Activated naive CD8-positive, alpha-beta T cell treated with anti-CD3 and anti-CD28 coated beads for 36 hours (primary cell): ENCODE measurements around the gene GIMAP7. TPM values are rescaled to one million over a fixed set of nuclear protein-coding genes. Genes with fewer than 3 reads are reported as not detected.
"Not testable (repeated sequence)": the region's sequence is repeated elsewhere in the genome, so short reads cannot be mapped to it uniquely, and the experiment has no call there.

Experiments used
- DNase-seq: peaks from one replicate; pipeline ENCODE4 v3.0.0; 2021
- H3K27ac Mint-ChIP-seq: one replicate; pipeline ENCODE4 v1.8.0; 2022; ENCODE audit warnings: mild to moderate bottlenecking, moderate library complexity, mixed read lengths
- H3K27me3 Mint-ChIP-seq: one replicate; pipeline ENCODE4 v1.8.0; 2022; ENCODE audit warnings: mild to moderate bottlenecking, mixed read lengths
- H3K36me3 Mint-ChIP-seq: one replicate; pipeline ENCODE4 v1.8.0; 2021; ENCODE audit warnings: mild to moderate bottlenecking, mixed read lengths
- H3K4me1 Mint-ChIP-seq: one replicate; pipeline ENCODE4 v1.8.0; 2021; ENCODE audit warnings: mixed read lengths
- H3K4me3 Mint-ChIP-seq: one replicate; pipeline ENCODE4 v1.8.0; 2022; ENCODE audit warnings: mild to moderate bottlenecking, moderate library complexity, mixed read lengths
- H3K9me3 Mint-ChIP-seq: one replicate; pipeline ENCODE4 v1.8.0; 2022; ENCODE audit warnings: mixed read lengths
- total RNA-seq, 2 experiments: library from RNA; stranded (reverse); gene quantifications; one replicate each; pipeline ENCODE4 v1.2.3, GENCODE V29; 2021

The GIMAP7 gene
- total RNA-seq, result 10 to 100 TPM; 36.1 to 37.9 TPM

DNA sequence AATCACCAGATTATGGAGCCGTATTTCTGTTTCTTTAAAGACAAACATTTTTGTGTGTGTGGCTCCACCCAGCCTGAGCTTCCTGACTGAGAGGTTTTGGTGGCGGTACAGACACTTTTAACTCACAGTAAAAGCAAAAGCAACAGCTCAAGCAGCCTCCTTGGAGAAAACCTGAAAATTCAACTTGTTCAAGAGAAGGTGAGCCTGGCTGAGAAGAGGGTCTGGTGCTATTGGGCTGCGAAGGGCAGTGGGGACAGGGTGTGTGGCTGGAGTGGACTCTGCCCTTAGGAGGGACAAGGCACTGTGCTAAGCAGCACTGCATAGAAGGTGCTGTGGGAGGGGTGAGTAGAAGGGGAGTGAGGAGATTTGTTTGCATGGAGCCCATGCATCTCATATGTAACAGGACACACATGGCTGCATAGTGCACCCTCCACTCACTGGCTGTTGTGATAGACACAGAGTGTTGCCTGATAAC lies at the start of gene GIMAP7:
TSS of gene GIMAP7 (plus strand) at position 125 of the 475 bp plus-strand sequence. CDS start 5,103 bp downstream, outside the sequence.
- Mint-ChIP-seq H3K4me1 (peaks cover 52% of the 10 kb centered on the region), H3K36me3 (peaks cover 20% of the 10 kb centered on the region), H3K9me3 (peaks cover 10% of the 10 kb centered on the region), H3K4me3 (peak within 1 kb of the TSS; percentile 89), H3K27ac (peak within 1 kb of the TSS; percentile 93), H3K27me3 (no peaks in the 10 kb centered on the region)
- peak; percentile 46 for DNase-seq

DNA sequence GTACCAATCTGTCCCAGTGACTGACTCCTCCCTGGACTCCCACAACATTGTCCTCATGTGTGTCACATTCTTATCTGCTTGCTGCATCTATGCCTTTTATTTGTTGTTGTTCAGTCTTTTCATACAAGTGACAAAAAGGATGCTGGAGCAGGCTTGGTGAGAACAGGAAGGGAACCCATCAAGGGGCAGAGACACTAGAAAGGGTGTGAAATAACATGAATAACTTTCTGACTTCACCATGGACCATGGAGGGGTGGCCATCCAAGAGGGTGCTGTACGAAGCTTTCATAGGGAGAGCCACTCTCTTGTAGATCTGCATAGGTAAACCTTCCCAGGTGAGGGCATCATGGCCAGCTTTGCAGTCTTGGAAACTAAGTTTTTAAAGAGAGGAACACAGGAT lies 49.7 kb upstream of the GIMAP7 start:
- Mint-ChIP-seq H3K36me3 (peaks cover 68% of the 10 kb centered on the region), H3K4me1 (peaks cover 61% of the 10 kb centered on the region), H3K4me3 (no peak overlapping the region), H3K27me3 (no peaks in the 10 kb centered on the region), H3K9me3 (peaks cover 30% of the 10 kb centered on the region), H3K27ac (no peak overlapping the region)
- DNase-seq, result no peak

DNA sequence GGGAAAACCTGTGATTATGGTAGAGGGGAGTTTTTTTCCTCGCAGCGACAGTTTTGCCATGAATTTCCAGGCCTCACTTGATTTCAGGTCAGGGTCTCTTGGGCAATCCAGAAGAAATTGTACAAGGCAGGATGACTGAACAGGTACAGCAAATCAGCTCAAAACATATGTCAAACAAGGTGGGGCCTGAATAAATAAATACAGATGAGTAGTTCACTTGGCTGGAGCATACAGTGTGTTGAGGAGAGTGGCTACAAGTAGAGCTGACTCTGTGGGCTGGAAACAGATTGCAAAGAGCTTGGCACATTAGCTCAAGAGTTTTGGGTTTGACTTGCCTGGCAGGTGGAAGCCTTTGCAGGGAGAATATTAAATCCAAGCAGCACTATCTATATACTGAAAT lies 49.3 kb upstream of the GIMAP7 start:
- Mint-ChIP-seq H3K4me1 (peaks cover 59% of the 10 kb centered on the region), H3K27ac (no peak overlapping the region), H3K4me3 (no peak overlapping the region)

DNA sequence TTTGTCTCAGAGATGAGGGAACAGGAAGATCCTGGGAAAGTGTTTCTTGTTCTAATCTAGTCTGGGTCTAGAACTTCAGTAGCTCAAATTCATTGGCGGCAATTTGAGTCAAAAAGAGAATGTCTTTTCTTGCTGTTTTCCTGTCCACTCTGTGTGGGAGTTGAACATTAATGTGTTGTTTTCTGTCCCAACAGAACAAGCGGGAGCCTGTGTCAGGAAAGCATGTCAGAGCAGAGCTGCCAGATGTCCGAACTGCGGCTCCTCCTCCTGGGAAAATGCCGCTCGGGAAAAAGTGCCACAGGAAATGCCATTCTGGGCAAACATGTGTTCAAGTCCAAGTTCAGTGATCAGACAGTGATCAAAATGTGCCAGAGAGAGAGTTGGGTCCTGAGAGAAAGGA lies 48.2 kb upstream of the GIMAP7 start:
- DNase-seq, result no peak
- Mint-ChIP-seq H3K36me3 (peaks cover 58% of the 10 kb centered on the region), H3K9me3 (peaks cover 18% of the 10 kb centered on the region), H3K27me3 (no peaks in the 10 kb centered on the region), H3K27ac (no peak overlapping the region), H3K4me3 (no peak overlapping the region), H3K4me1 (peaks cover 59% of the 10 kb centered on the region)

More for the DNA sequence above, 49.3 kb upstream of the GIMAP7 start:
- no peak for DNase-seq
- H3K9me3 Mint-ChIP-seq, result peaks cover 27% of the 10 kb centered on the region
- H3K27me3 Mint-ChIP-seq, result no peaks in the 10 kb centered on the region
- peaks cover 65% of the 10 kb centered on the region for H3K36me3 Mint-ChIP-seq

DNA sequence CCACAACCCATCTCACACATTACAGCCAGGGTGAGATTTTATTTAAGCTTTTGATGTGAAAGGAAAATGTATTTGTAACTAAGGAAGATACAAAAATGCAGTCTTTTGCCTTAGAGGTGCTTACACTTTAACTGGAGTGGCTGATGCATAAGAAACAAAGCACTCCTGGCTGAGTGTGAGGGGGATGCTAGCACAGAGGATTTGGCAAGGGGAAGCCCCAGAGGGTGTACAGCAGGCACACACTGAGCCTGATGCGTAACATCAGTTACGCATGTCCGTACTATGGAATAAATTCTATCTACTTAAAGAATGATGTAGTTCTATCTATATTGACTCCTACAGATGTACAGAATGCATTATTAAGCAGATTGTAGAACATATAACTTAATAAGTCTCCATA lies 46.4 kb upstream of the GIMAP7 start:
- H3K36me3 Mint-ChIP-seq, result peaks cover 46% of the 10 kb centered on the region

DNA sequence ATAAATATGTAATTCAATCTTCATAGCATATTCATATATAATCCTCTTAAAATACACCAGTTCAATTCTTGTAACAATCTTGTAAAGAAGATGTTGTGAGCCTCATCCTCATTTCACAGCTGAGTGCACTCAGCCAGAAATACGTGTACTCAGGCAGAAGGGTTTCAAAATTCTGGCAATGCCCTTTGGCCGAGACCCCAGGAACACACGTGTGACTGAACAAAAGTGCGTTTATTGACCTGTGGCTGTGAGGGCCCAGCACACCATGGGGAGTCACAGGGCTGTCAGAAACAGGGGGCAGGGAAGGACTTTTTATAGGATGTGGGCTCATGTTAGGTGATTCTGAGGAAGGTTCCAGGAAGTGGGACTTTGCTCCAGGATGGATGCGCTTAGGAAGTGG lies 42.8 kb upstream of the GIMAP7 start:
- peaks cover 60% of the 10 kb centered on the region for H3K36me3 Mint-ChIP-seq

More for the DNA sequence above, 46.4 kb upstream of the GIMAP7 start:
- DNase-seq, result no peak
- Mint-ChIP-seq H3K4me1 (peaks cover 60% of the 10 kb centered on the region), H3K9me3 (peaks cover 3% of the 10 kb centered on the region), H3K27ac (peak overlapping the region; percentile 77), H3K4me3 (no peak overlapping the region), H3K27me3 (no peaks in the 10 kb centered on the region)

DNA sequence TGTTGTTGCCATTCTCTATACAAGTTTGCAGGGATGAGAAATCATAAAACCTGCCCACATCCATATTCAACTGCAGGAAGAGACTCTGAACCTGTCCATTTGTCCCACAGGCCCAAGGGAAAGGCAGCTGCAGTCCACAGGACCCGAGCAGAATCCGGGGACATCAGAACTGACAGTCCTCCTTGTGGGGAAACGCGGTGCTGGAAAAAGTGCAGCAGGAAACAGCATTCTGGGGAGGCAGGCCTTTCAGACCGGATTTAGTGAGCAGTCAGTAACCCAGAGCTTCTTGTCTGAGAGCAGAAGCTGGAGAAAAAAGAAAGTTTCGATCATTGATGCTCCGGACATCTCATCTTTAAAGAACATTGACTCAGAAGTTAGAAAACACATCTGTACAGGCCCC lies 40.8 kb upstream of the GIMAP7 start:
- DNase-seq, result no peak
- peaks cover 10% of the 10 kb centered on the region for H3K9me3 Mint-ChIP-seq
- no peaks in the 10 kb centered on the region for H3K27me3 Mint-ChIP-seq
- peaks cover 56% of the 10 kb centered on the region for H3K4me1 Mint-ChIP-seq
- H3K4me3 Mint-ChIP-seq, result no peak overlapping the region
- H3K36me3 Mint-ChIP-seq, result peaks cover 67% of the 10 kb centered on the region
- H3K27ac Mint-ChIP-seq, result no peak overlapping the region

More for the DNA sequence above, 42.8 kb upstream of the GIMAP7 start:
- Mint-ChIP-seq H3K9me3 (peaks cover 8% of the 10 kb centered on the region), H3K4me3 (no peak overlapping the region), H3K4me1 (peaks cover 54% of the 10 kb centered on the region), H3K27me3 (no peaks in the 10 kb centered on the region), H3K27ac (peak overlapping the region; percentile 2)
- no peak for DNase-seq

DNA sequence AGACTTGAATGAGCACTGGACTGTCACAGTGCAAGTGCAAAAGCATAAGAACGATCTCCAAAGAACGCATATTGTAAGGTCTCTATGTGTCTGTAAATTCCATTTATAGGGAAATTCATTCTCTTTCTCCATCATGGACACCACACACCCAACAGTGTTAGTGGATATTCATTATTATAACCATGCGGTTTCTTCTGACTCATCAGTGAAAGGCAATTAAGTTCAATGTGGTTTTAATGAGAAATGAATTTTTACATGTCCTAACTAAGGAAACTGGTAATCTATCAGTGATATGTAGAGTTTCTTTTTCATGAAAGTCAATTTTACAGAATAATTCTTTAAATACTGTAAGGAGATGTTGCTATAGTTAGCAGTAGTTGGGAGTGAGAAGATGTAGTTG lies 38.4 kb upstream of the GIMAP7 start:
- Mint-ChIP-seq H3K27me3 (no peaks in the 10 kb centered on the region), H3K4me3 (peak overlapping the region; percentile 23), H3K4me1 (peaks cover 68% of the 10 kb centered on the region), H3K27ac (peak overlapping the region; percentile 99), H3K9me3 (peaks cover 10% of the 10 kb centered on the region), H3K36me3 (peaks cover 64% of the 10 kb centered on the region)
- no peak for DNase-seq

DNA sequence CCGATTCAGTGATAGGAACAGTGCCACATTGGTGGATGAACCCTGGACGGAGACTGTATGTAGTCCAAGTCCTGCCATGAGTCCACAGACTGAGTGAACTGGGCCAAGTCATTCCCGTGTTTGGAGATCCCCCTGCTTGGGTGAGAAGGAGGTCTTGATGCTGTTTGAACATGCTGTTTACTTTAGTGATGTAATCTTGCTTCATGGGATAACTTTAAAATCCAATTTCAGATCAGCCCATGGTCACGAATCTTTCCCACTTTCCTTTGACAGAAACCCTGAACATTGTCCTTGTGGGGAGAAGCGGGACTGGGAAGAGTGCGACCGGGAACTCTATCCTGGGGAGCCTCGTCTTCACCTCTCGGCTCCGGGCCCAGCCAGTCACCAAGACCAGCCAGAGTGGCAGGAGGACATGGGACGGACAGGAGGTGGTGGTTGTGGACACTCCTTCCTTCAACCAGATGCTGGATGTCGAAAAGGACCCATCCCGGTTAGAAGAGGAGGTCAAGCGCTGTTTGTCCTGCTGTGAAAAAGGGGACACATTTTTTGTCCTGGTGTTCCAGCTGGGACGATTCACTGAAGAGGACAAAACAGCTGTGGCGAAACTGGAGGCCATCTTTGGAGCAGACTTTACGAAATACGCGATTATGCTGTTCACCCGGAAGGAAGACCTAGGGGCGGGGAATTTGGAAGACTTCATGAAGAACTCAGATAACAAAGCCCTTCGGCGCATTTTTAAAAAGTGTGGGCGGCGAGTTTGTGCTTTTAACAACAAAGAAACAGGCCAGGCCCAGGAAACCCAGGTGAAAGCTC lies 37.6 kb upstream of the GIMAP7 start:
- H3K9me3 Mint-ChIP-seq, result peaks cover 10% of the 10 kb centered on the region
- peaks cover 65% of the 10 kb centered on the region for H3K36me3 Mint-ChIP-seq
- H3K4me1 Mint-ChIP-seq, result peaks cover 74% of the 10 kb centered on the region
- no peaks in the 10 kb centered on the region for H3K27me3 Mint-ChIP-seq
- H3K4me3 Mint-ChIP-seq, result no peak overlapping the region
- H3K27ac Mint-ChIP-seq, result peak overlapping the region; percentile 99
- peak; percentile 35 for DNase-seq

DNA sequence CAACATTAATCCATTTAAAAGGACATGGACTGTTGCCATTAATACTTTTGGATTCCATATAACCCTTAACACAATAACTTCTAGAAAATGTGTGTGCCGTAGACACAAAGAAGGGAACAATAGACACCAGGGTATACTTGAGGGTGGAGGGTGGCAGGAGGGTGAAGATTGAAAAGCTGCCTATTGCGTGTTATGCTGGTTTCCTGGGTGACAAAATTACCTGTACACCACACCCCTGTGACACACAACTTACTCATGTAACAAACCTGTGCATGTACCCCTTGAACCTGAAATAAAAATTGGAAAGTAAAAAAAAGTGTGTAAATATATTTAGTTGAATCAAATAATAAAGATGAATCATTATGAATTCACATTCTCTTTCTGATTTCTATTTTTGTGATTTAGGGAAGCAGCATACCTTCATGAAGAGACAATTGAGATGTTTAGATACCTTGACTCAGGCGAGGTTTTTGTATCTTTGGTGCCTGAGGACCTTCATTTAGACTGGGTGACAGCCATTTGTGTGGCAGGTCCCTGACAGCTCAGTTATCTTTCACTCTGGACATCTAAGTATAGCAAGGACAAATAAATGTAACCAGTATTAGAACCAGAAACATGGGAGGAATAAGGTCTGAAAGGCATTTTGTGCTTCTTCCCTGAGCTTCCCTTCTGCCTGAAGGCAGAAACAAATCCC lies 35.5 kb upstream of the GIMAP7 start:
- no peak for DNase-seq
- Mint-ChIP-seq H3K27ac (peak overlapping the region; percentile 99), H3K4me3 (peak overlapping the region; percentile 19), H3K36me3 (peaks cover 55% of the 10 kb centered on the region), H3K4me1 (peaks cover 86% of the 10 kb centered on the region), H3K9me3 (peaks cover 10% of the 10 kb centered on the region), H3K27me3 (no peaks in the 10 kb centered on the region)

DNA sequence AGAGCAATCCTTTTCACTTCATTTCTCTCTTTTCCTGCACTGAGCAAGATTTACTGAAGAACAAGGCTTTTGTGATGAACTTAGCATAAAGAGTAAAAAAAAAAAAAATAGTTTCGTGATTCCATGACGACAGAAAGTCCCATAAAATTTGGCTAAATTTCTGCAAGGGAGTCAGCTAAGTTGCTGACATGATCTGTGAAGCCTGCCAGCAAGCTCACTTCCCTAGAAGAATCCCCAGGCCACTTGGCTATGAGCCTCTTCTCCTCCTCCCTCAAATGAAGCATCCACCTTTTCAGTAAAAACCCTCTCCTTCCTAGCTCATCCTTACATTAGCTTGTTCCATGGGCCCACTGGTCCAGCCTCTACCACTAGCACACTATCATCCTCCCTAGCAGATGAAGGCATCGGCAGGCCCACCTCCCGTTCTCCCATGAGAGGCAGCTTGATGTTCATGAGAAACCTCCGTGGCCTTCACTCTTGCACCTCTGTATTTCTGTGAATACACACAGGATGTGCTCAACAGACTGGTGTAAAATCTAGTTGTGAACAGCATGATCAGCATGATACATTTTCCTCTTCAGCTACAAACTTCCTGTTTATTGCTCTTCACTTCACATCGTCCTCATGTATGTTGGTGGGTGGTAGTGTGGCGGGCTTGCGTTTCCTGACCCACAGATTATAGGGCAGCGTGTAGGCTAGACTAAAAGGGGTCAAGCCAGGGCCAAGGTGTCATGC lies 33.3 kb upstream of the GIMAP7 start:
- H3K9me3 Mint-ChIP-seq, result peaks cover 6% of the 10 kb centered on the region
- peaks cover 89% of the 10 kb centered on the region for H3K4me1 Mint-ChIP-seq
- H3K36me3 Mint-ChIP-seq, result peaks cover 37% of the 10 kb centered on the region
- H3K27me3 Mint-ChIP-seq, result no peaks in the 10 kb centered on the region
- peak; percentile 24 for DNase-seq
- H3K4me3 Mint-ChIP-seq, result peak overlapping the region; percentile 77
- peak overlapping the region; percentile 99 for H3K27ac Mint-ChIP-seq

DNA sequence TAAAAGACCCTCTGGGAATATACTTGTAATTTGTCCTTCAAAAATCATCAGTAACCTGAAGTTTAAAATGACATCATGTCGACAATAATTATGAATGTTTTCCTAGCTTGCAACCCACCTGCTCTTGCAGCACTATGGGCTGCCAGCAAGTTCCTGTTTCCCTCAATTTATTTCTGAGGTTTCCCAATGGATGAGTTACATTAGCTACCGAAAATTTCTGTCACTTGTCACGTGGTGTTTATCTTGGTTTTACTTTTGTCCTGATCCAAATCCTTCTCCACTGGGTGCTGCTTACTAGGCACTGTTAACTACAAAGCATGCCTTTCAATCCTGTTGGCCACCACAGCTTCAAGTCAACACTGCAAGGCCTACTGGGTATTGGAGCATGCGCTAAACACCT lies 32.8 kb upstream of the GIMAP7 start:
- DNase-seq, result no peak
- Mint-ChIP-seq H3K27ac (peak overlapping the region; percentile 99), H3K27me3 (no peaks in the 10 kb centered on the region), H3K9me3 (peaks cover 6% of the 10 kb centered on the region), H3K4me1 (peaks cover 87% of the 10 kb centered on the region), H3K4me3 (peak overlapping the region; percentile 77), H3K36me3 (peaks cover 34% of the 10 kb centered on the region)

DNA sequence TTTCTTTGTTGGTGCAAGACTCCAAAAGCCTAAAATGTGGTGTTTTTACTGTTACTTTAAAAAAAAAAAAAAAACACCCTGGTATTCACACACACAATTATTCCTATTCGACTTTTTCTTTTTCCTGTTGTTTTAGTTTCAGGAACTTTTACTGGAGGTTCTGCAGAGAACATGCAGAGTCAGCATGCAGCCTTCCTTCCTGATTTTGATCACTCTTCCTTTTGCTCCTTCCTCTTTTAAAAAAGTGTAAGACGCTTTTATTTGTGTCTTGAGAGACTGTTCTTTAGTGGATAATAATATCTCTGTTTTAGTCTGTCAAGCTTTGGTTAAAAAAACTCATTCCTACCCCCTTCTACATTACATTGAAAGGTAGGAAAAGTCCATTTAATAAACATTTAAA lies 31.2 kb upstream of the GIMAP7 start:
- H3K4me3 Mint-ChIP-seq, result peak overlapping the region; percentile 61
- not testable (repeated sequence) for H3K27me3 Mint-ChIP-seq, H3K9me3 Mint-ChIP-seq, DNase-seq
- H3K36me3 Mint-ChIP-seq, result peaks cover 18% of the 10 kb centered on the region
- H3K4me1 Mint-ChIP-seq, result peaks cover 82% of the 10 kb centered on the region
- H3K27ac Mint-ChIP-seq, result peak overlapping the region; percentile 99

DNA sequence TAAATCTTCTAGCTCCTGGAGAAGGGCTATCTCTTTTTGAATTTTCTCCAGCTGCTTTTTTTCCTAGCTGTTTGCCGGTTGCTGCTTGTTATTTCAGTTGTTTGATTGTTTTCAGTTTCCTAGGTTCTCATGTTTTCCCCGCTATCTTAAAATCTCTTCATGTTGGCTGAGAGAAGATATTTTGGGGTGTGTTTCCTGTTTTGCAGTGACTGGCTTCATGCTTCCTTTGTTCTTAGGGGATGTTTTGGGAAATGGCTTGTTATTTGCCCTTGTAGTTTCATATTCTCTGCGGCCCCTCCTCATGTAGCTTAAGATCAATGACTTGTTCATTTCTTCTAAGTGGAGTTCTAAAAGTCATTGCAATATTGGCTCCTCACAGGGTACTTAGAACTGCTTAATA lies 30.6 kb upstream of the GIMAP7 start:
- peaks cover 78% of the 10 kb centered on the region for H3K4me1 Mint-ChIP-seq
- DNase-seq, H3K9me3 Mint-ChIP-seq, H3K27me3 Mint-ChIP-seq: not testable (repeated sequence)
- peaks cover 13% of the 10 kb centered on the region for H3K36me3 Mint-ChIP-seq
- H3K27ac Mint-ChIP-seq, result peak overlapping the region; percentile 99
- peak overlapping the region; percentile 61 for H3K4me3 Mint-ChIP-seq

DNA sequence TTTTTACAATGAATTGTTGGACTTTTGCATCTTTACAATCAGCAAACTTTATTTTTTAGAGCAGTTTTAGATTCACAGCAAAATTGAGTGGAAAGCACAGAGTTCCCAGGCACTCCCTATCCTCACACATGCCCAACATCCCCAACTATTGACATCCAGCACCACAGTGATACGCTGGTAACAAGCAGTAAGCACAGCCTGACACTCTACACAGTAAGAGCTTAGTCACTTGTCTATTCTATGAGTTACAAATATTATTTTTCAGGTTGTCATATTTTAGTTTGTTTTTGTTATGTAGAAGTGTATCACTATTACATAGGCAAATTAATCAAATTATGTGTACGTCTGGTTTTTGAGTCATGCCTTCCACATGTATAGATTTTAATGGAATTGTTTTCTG lies 27.0 kb upstream of the GIMAP7 start:
- H3K4me3 Mint-ChIP-seq, result no peak overlapping the region
- H3K27ac Mint-ChIP-seq, result no peak overlapping the region
- H3K9me3 Mint-ChIP-seq, result peaks cover 11% of the 10 kb centered on the region
- peaks cover 51% of the 10 kb centered on the region for H3K4me1 Mint-ChIP-seq
- no peaks in the 10 kb centered on the region for H3K27me3 Mint-ChIP-seq
- DNase-seq, result no peak
- peaks cover 15% of the 10 kb centered on the region for H3K36me3 Mint-ChIP-seq
